Erythroblast (primary cell): ENCODE measurements around the gene ERICH6B.
"Not testable (repeated sequence)": the region's sequence is repeated elsewhere in the genome, so short reads cannot be mapped to it uniquely, and the experiment has no call there.

Source experiments
- GATA1 ChIP-seq: IDR thresholded peaks from 2 replicates; pipeline ENCODE4 v1.6.1; 2011; ENCODE audit warnings: low read depth, mild to moderate bottlenecking, control low read depth, low read length, moderate library complexity
- POLR2A ChIP-seq: IDR thresholded peaks from 2 replicates; pipeline ENCODE4 v1.6.1; 2011; ENCODE audit warnings: mild to moderate bottlenecking, low read length

GRCh38 chr13:45662903-45663302 lies 47.4 kb upstream of the ERICH6B start:
- not testable (repeated sequence) for TF ChIP-seq GATA1, POLR2A
